Stimulated activated CD8-positive, alpha-beta memory T cell treated with anti-CD3 and anti-CD28 coated beads, Interleukin-15, amount 100 ng/mL, for 4 hours (primary cell): ENCODE measurements around the gene SKP1.

Experiments used
- DNase-seq, 2 donors: peaks; one replicate each; pipeline ENCODE4 v3.0.0-alpha.2; 2020; ENCODE audit warnings: low read depth in 2 of 2

The SKP1 gene

GRCh38 chr5:134130239-134130945, 46.4 kb downstream of the SKP1 start:
- no peak for DNase-seq

GRCh38 chr5:134129411-134130238, 47.1 kb downstream of the SKP1 start:
- DNase-seq: no peak

GRCh38 chr5:134128648-134128995, 48.1 kb downstream of the SKP1 start:
- DNase-seq: no peak

- no peak for DNase-seq
Measured at GRCh38 chr5:134127988-134128647, 48.6 kb downstream of the SKP1 start.

- peak in 1 of 2 donors; percentile 49 for DNase-seq
Measured at GRCh38 chr5:134127376-134127861, 49.3 kb downstream of the SKP1 start.

- no peak for DNase-seq
Measured at GRCh38 chr5:134125039-134126015, 51.4 kb downstream of the SKP1 start.

GRCh38 chr5:134124289-134125038, 52.3 kb downstream of the SKP1 start:
- DNase-seq: no peak

- DNase-seq: no peak
Measured at GRCh38 chr5:134123360-134123759, 53.4 kb downstream of the SKP1 start.

GRCh38 chr5:134122530-134122929, 54.2 kb downstream of the SKP1 start:
- no peak for DNase-seq

- DNase-seq: no peak
Measured at GRCh38 chr5:134120386-134121138, 56.2 kb downstream of the SKP1 start.

GRCh38 chr5:134119720-134120119, 57.0 kb downstream of the SKP1 start:
- DNase-seq: no peak

GRCh38 chr5:134118212-134118835, 58.4 kb downstream of the SKP1 start:
- DNase-seq: no peak

GRCh38 chr5:134116789-134117761, 59.7 kb downstream of the SKP1 start:
- DNase-seq: no peak

- DNase-seq: no peak
Measured at GRCh38 chr5:134116286-134116685, 60.5 kb downstream of the SKP1 start.

- no peak for DNase-seq
Measured at GRCh38 chr5:134115806-134116175, 61.0 kb downstream of the SKP1 start.

- DNase-seq: peak; percentile 75 to 81
Measured at GRCh38 chr5:134114886-134115805, 61.6 kb downstream of the SKP1 start.
